GM19025 (cell line): ENCODE data around the gene PADI2.
A peak's percentile ranks its signal among the peaks of the same experiment; 100 is the strongest.

Experiments used
- ATAC-seq: cut with Tn5 transposase; IDR thresholded peaks from one replicate; pipeline ENCODE4 v1.9.1; 2021; ENCODE audit warnings: mild to moderate bottlenecking, low read depth, moderate library complexity; ENCODE audit not compliant: unreplicated experiment

Gene PADI2

GRCh38 chr1:17061486-17061885 is 57.8 kb downstream of the PADI2 start:
- no peak for ATAC-seq

- ATAC-seq = no peak
Measured at GRCh38 chr1:17060306-17060749, 58.9 kb downstream of the PADI2 start.

DNA sequence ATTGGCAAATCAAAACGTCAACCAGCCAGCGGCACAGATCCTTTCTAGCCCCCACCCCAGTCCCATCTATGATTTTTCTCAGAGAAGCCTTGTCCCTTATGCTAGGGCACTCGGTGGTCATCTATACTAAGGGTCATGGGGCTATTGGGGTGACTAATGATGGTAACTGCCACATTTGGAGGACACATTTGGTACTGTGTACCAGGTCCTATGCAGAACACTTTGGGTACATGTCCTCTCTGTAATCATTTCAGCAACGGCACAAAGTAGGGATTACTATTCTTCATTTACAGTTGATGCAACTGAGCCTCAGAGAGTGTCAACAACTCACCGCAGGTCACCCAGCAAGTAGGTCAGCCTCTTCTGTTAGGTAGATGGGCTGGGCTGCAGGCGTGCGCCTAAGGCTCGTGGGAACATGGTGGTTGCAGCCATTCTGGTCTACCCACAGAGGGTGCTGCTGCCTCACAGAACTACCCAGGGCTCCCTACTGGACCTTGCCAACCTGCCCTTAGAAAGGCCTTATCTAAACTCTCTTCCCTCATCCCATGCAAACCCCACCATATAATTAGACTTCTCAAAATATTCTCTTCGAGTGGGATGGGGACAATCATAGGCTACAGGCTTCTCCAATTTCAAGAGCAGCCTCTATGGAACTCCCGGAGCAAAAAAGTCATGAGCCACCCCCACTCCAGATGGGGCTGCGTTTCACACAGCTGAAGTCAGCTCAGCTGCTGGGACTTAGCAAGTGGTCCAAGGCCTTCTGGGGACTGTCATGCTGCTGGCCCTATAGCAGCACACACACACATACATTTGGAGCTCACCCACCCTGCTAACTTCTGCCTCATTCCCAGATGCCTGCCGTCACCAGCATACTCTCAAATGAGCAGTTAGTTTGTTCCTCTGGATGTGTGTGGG is 59.6 kb downstream of the PADI2 start:
- no peak for ATAC-seq

DNA sequence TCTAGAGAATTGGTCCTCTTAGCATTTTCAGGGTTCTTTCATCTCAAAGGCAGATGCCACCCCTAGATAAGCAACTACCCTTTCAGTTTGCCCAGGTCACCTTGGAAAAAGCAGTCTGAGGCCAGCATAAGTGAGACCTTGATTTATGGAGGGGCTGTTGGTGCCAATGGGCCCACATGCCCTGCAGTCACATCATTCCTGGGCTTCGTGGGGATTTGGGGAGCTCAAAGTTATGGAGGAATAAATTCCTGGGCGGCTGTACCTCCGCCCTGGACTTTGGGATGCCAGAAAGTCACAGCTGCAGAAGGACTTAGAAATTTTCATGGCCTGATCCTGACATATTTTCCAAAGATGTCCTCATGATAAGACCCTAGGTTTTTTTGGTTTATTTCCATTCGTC is 62.7 kb downstream of the PADI2 start:
- no peak for ATAC-seq

DNA sequence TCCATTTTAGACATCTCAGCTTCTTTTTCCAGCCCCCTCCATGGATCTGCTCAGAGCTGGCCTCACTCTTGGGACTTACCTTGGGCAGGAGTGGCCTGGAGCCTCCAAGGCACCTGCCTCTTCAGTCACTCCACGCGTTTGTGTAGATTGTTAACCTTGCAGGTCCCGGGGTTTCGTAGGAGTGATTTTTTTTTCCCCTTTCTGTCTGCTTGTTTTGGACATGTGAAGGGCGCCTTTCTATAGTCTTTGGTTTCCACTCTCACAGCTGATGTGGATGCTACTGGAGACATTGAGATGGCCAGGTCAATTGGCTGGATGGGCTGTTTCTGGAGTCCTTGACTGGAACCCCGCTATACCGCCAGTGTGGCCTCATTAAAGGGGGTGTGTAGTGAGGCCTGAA is 63.5 kb downstream of the PADI2 start:
- ATAC-seq = no peak

GRCh38 chr1:17053685-17054410 is 65.4 kb downstream of the PADI2 start, which contains the start of gene SDHB:
Gene SDHB (minus strand): TSS chr1:17054032. CDS start chr1:17054019, 13 bp downstream.
- ATAC-seq = peak; percentile 97

DNA sequence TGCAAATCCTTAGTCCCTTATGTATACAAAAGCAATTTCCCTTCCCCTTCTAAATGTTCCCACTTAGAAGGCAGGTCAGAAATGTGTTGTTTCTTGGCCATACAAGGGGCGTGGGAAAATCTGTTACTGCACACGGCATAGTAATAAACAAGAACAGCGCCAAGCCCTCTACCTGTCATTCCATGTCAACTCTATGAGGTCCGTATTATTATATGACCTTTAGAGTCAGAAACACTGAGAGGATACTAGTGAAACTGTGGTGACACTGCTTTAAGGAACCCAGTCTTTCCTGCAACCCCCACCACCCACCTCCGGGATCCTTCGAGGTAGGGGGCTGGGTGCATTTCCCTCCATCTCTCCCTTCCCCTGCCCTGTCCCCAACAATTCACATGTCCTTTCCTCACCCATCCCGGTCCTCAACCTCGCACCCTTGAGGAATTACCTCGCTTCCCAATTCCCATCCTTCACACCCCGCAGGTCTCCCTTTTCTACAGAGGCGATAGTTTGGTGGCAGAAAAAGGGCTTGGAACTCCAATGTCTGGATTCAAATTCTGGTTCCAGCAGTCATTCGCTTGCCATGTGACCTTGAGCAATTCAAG is 66.1 kb downstream of the PADI2 start:
- no peak for ATAC-seq

- ATAC-seq = no peak
Measured at GRCh38 chr1:17052641-17053040, 66.6 kb downstream of the PADI2 start.

GRCh38 chr1:17052038-17052437 is 67.2 kb downstream of the PADI2 start:
- no peak for ATAC-seq

GRCh38 chr1:17047924-17048323 is 71.3 kb downstream of the PADI2 start:
- no peak for ATAC-seq

DNA sequence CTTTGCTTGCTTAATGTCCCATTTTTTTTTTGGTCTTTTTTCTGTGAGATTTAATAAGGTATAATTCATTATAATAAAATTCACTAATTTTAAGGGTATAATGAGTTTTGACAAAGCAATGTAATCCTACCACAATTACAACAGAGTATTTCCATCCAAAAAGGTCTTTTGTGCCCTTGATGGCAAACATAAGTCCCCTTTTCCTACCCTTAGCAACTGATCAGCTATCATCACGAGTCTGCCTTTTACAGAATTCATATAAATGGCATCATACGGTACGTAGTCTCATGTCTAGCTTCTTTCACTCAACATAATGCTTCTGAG is 73.0 kb downstream of the PADI2 start:
- no peak for ATAC-seq

- no peak for ATAC-seq
Measured at GRCh38 chr1:17045634-17046333, 73.5 kb downstream of the PADI2 start.

DNA sequence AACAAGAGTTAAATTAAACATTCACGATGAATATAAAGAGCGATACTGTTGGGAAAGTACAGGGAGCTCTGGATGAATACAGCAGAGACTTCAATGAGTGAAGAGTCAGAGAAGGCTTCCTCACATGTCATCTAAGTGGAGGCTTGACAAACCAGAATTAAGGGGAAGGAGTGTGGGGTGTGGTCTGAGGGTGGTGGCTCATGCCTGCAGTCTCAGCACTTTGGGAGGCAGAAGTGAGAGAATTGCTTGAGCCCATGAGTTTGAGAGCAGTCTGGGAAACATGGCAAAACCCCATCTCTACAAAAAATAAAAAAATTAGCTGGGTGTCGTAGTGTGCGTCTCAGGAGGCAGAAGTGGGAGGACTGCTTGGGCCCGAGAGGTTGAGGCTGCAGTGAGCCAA is 74.1 kb downstream of the PADI2 start:
- no peak for ATAC-seq

- ATAC-seq = no peak
Measured at GRCh38 chr1:17043676-17044075, 75.6 kb downstream of the PADI2 start.

DNA sequence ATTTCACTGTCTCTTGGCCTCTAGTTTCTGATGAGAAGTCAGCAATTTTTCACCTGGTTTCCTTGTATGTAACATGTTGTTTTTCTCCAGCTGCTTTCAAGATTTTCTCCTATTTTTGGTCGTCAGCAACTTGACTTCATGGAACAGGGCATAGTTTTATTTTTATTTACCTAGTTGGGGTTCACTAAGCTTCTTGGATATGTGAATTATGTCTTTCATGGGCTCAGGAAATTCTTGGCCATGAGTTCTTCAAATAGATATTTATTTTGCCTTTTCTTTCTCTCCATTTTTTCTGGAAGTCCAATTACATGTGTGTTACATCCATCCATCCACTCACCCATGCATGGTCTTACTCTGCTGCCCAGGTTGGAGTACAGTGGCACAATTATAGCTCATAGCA is 79.1 kb downstream of the PADI2 start:
- no peak for ATAC-seq

DNA sequence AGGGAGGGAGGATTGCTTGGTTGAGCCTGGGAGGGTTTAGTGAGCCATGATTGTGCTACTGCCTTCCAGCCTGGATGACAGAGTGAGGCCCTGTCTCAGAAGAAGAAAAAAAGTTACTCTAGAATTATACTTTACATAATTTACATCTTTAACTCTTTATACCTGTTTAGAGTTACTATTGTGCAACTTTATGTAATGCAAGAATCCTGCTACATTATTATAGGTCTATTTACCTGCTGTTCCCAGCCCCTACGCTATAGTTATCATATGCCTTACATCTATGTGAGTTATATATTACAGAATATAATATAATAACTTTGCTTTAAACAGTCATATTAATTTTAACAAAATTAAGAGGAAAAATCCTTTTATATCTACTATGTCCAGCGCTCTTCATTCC is 79.7 kb downstream of the PADI2 start:
- no peak for ATAC-seq

DNA sequence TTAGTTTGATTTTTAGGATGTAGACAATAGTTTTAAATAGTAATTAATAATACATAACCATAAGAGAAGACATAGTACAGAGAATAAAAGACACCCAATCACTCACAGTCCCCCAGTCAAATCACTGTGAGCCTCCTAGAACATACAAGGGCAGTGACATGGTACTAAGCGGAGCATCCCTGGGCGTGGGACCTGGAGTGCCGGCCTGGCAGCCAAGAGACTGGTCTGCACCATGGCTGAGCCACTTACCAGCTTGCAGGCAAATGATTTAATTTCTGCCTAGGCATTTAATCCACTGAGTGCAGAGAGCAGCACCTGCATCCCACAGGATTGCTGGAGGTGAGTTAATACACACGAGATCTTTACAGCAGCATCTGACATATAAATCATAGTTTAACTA is 85.8 kb downstream of the PADI2 start:
- ATAC-seq = no peak

- ATAC-seq = no peak
Measured at GRCh38 chr1:17032741-17033140, 86.5 kb downstream of the PADI2 start.

- no peak for ATAC-seq
Measured at GRCh38 chr1:17031436-17031835, 87.8 kb downstream of the PADI2 start.

DNA sequence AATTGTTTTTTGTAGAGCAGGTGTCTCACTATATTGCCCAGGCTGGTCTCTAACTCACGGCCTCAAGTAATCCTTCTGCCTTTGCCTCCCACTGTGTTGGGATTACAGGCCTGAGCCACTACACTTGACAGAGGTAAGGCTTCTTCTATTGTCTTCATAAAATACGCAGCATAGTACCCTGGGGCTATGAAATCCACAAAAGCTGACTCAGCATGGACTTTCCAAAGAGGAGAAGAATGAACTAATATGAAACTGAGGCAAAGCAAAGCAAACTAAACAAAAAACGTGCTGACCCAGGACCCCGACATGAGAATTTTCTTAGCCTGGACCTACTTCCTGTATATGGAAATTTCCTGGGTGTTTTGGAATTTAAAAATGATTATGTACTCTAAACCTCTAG is 89.0 kb downstream of the PADI2 start:
- no peak for ATAC-seq

- ATAC-seq = no peak
Measured at GRCh38 chr1:17028662-17029188, 90.5 kb downstream of the PADI2 start.
